A549 (cell line): ENCODE measurements around the gene DNHD1. TPM values are rescaled to one million over a fixed set of nuclear protein-coding genes. Genes with fewer than 3 reads are reported as not detected.

Experiments used
- ATAC-seq, 2 experiments: fragments of 200-7000 bp in 1 of 2; fragments of >200 bp in 1 of 2; cut with Nextera tagmentation in 1 of 2; cut with Tn5 transposase in 1 of 2; 3 replicates each; pipeline versions ENCODE4 v1.8.0 to v1.9.1; 2018 to 2020; ENCODE audit warnings: mild to moderate bottlenecking in 1 of 2, moderate library complexity in 1 of 2
- CTCF ChIA-PET: fragments of 300-600 bp; sonication (Branson Sonifier 250); formaldehyde crosslinking; extraction: SDS; loops from one replicate; lab custom pipeline; 2021; ENCODE audit warnings: antibody characterized with exemption, inconsistent platforms; lab: Yijun Ruan, JAX
- POLR2A ChIA-PET: fragments of 350-600 bp; formaldehyde crosslinking; extraction: SDS; loops from one replicate; lab custom pipeline; 2021; ENCODE audit warnings: antibody characterized with exemption, inconsistent platforms; lab: Yijun Ruan, JAX
- DNase-seq, 2 experiments: peaks; one replicate each; pipeline versions ENCODE4 v3.0.0 to v3.0.0-alpha.2; 2011 to 2016; ENCODE audit warnings: low read depth in 1 of 2, low spot score in 1 of 2
- FAIRE-seq: peaks from 2 replicates; lab custom pipeline; 2011; peaks lifted over from hg19 to GRCh38; lab: Jason Lieb, UNC
- H3K27ac ChIP-seq, 2 experiments: fragments of >200 bp; sonication (Bioruptor Twin); formaldehyde crosslinking; 3 replicates each; pipeline ENCODE4 v1.5.1; 2016 to 2017
- H3K4me1 ChIP-seq: fragments of >200 bp; sonication (Bioruptor Twin); formaldehyde crosslinking; 3 replicates; pipeline ENCODE4 v1.6.1; 2016
- H3K4me2 ChIP-seq: fragments of >200 bp; sonication (Bioruptor Twin); formaldehyde crosslinking; 3 replicates; pipeline ENCODE4 v1.6.1; 2016
- H3K4me3 ChIP-seq: fragments of >200 bp; sonication (Bioruptor Twin); formaldehyde crosslinking; 3 replicates; pipeline ENCODE4 v1.5.1; 2016
- H3K9me3 ChIP-seq: fragments of >200 bp; sonication (Bioruptor Twin); formaldehyde crosslinking; 3 replicates; pipeline ENCODE4 v1.6.1; 2016
- ATOH8 ChIP-seq: fragments of 250-450 bp; sonication (Bioruptor Pico); IDR thresholded peaks from 2 replicates; pipeline ENCODE4 v1.5.0; 2020; ENCODE audit warnings: low read depth, mild to moderate bottlenecking, moderate library complexity
- BHLHE40 ChIP-seq: IDR thresholded peaks from 2 replicates; pipeline ENCODE4 v1.6.1; 2012; ENCODE audit warnings: low read depth, low read length, inconsistent platforms
- CBX2 ChIP-seq: fragments of 200-600 bp; sonication (generic); IDR thresholded peaks from 2 replicates; pipeline ENCODE4 v1.6.1; 2016; ENCODE audit warnings: low read depth, mild to moderate bottlenecking, borderline replicate concordance
- CBX8 ChIP-seq: fragments of 200-600 bp; sonication (generic); IDR thresholded peaks from 2 replicates; pipeline ENCODE4 v1.6.1; 2016
- CHD4 ChIP-seq: fragments of 200-600 bp; sonication (generic); IDR thresholded peaks from 2 replicates; pipeline ENCODE4 v1.6.1; 2016; ENCODE audit warnings: antibody characterized with exemption, mild to moderate bottlenecking, borderline replicate concordance
- EHMT2 ChIP-seq: fragments of 200-600 bp; sonication (generic); IDR thresholded peaks from 2 replicates; pipeline ENCODE4 v1.6.1; 2016; ENCODE audit warnings: antibody characterized with exemption, low read depth, mild to moderate bottlenecking, moderate library complexity
- ESRRA ChIP-seq: fragments of 150-350 bp; IDR thresholded peaks from 2 replicates; pipeline ENCODE4 v1.6.1; 2014; ENCODE audit warnings: mild to moderate bottlenecking, low read length, borderline replicate concordance
- FOSB ChIP-seq: fragments of 250-450 bp; sonication (Bioruptor Pico); IDR thresholded peaks from 2 replicates; pipeline ENCODE4 v1.5.0; 2020; ENCODE audit warnings: mild to moderate bottlenecking, moderate library complexity
- FOSL2 ChIP-seq, 2 experiments: fragments of 450-650 bp in 1 of 2; fragments of >200 bp in 1 of 2; sonication (Bioruptor Twin) in 1 of 2; formaldehyde crosslinking; IDR thresholded peaks; 2 replicates each; pipeline versions ENCODE4 v1.5.0 to v1.6.1; 2016 to 2020; ENCODE audit warnings: mild to moderate bottlenecking in 1 of 2, moderate library complexity in 1 of 2
- FOXS1 ChIP-seq: fragments of 250-450 bp; sonication (Bioruptor Pico); IDR thresholded peaks from 2 replicates; pipeline ENCODE4 v1.5.0; 2020; ENCODE audit warnings: mild to moderate bottlenecking, moderate library complexity
- HDAC2 ChIP-seq: fragments of 200-600 bp; sonication (generic); IDR thresholded peaks from 2 replicates; pipeline ENCODE4 v1.6.1; 2016
- HES2 ChIP-seq: fragments of >200 bp; sonication (Bioruptor Twin); formaldehyde crosslinking; IDR thresholded peaks from 2 replicates; pipeline ENCODE4 v1.6.1; 2016
- HEYL ChIP-seq: fragments of 250-450 bp; sonication (Bioruptor Pico); IDR thresholded peaks from 2 replicates; pipeline ENCODE4 v1.8.0; 2021; ENCODE audit warnings: mild to moderate bottlenecking, moderate library complexity
- JUN ChIP-seq, 2 experiments: fragments of >200 bp; sonication (Bioruptor Twin); formaldehyde crosslinking; IDR thresholded peaks; 2 replicates in 1 of 2; 3 replicates in 1 of 2; pipeline ENCODE4 v1.6.1; 2016 to 2017
- KDM1A ChIP-seq: fragments of 200-600 bp; sonication (generic); IDR thresholded peaks from 2 replicates; pipeline ENCODE4 v1.6.1; 2016; ENCODE audit warnings: low read depth, mild to moderate bottlenecking
- KDM5A ChIP-seq: fragments of 200-600 bp; sonication (generic); IDR thresholded peaks from 2 replicates; pipeline ENCODE4 v1.6.1; 2016; ENCODE audit warnings: antibody characterized with exemption, mild to moderate bottlenecking
- MAX ChIP-seq: IDR thresholded peaks from 2 replicates; pipeline ENCODE4 v1.6.1; 2012
- NFE2L2 ChIP-seq: fragments of 150-350 bp; conservative IDR thresholded peaks from 2 replicates; pipeline ENCODE4 v1.6.1; 2014; ENCODE audit warnings: low read length
- NR3C1 ChIP-seq: fragments of >200 bp; sonication (Bioruptor Twin); formaldehyde crosslinking; IDR thresholded peaks from 3 replicates; pipeline ENCODE4 v1.6.1; 2017
- POLR2AphosphoS2 ChIP-seq: conservative IDR thresholded peaks from 2 replicates; pipeline ENCODE4 v1.6.1; 2012; ENCODE audit warnings: low read length, improper control_type of control experiment, inconsistent platforms
- RCOR1 ChIP-seq: fragments of 150-350 bp; IDR thresholded peaks from 2 replicates; pipeline ENCODE4 v1.6.1; 2014; ENCODE audit warnings: antibody characterized with exemption, low read length, low read depth
- RNF2 ChIP-seq: fragments of 200-600 bp; sonication (generic); IDR thresholded peaks from 2 replicates; pipeline ENCODE4 v1.6.1; 2016; ENCODE audit warnings: low read depth, mild to moderate bottlenecking, antibody characterized with exemption, moderate library complexity, borderline replicate concordance
- SREBF2 ChIP-seq: fragments of 450-650 bp; IDR thresholded peaks from 2 replicates; pipeline ENCODE4 v1.6.1; 2014; ENCODE audit warnings: mild to moderate bottlenecking, moderate library complexity
- TFCP2L1 ChIP-seq: fragments of 250-450 bp; sonication (Bioruptor Pico); IDR thresholded peaks from 2 replicates; pipeline ENCODE4 v1.5.0; 2021; ENCODE audit warnings: mild to moderate bottlenecking
- TP53 ChIP-seq: fragments of 250-450 bp; sonication (Bioruptor Pico); IDR thresholded peaks from 2 replicates; pipeline ENCODE4 v1.5.0; 2021; ENCODE audit warnings: mild to moderate bottlenecking, moderate library complexity
- USF2 ChIP-seq: fragments of 450-650 bp; IDR thresholded peaks from 2 replicates; pipeline ENCODE4 v1.6.1; 2014; ENCODE audit warnings: antibody characterized with exemption
- ZSCAN20 ChIP-seq: fragments of 250-450 bp; sonication (Bioruptor Pico); IDR thresholded peaks from 2 replicates; pipeline ENCODE4 v1.8.0; 2022; ENCODE audit warnings: mild to moderate bottlenecking, moderate library complexity
- WGBS: methylation state at CpG from one replicate; pipeline ENCODE4 v1.1.6; 2017; ENCODE audit errors: missing lambda C conversion rate; 5-methylcytosine and 5-hydroxymethylcytosine counted together
- polyA plus RNA-seq, 4 experiments: library from polyadenylated mRNA; depleted of rRNA in 3 of 4; stranded (reverse); fragments of >200 nt; fragmentation: RNase III in 1 of 4; extraction: RNeasy Plus Mini Kit Qiagen cat#74134 plus additional on column Dnase treatment in 1 of 4; gene quantifications; 2 replicates in 3 of 4; 3 replicates in 1 of 4; pipeline ENCODE4 v1.2.3, GENCODE V29; 2011 to 2017

Gene DNHD1
- polyA plus RNA-seq, 2 of the 4 experiments (the other 2 are of a cell fraction): 6.8 to 8.6 TPM

GRCh38 chr11:6617315-6617781 lies 120.3 kb downstream of the DNHD1 start:
- POLR2A ChIA-PET: no interaction called here
- Histone ChIP-seq H3K4me3 (no peak overlapping the region), H3K27ac (no peak overlapping the region), H3K9me3 (no peaks in the 10 kb centered on the region), H3K4me2 (no peak overlapping the region), H3K4me1 (peaks cover 17% of the 10 kb centered on the region)
- WGBS: 98% methylated on average over 5 of the region's 5 CpGs
- ATAC-seq: no peak
- no peak for TF ChIP-seq TFCP2L1
- TF ChIP-seq ATOH8 (CRISPR knock-in tag): no peak
- TF ChIP-seq NR3C1: no peak
- TF ChIP-seq CHD4: no peak
- TF ChIP-seq ESRRA: no peak
- no peak for TF ChIP-seq RCOR1
- TF ChIP-seq FOSL2 (IDR thresholded peaks at IDR 0.05): no peak
- no peak for TF ChIP-seq FOSL2 (CRISPR knock-in tag; IDR thresholded peaks at IDR 0.05)
- no peak for TF ChIP-seq EHMT2
- TF ChIP-seq BHLHE40: no peak
- no peak for TF ChIP-seq HEYL
- no peak for FAIRE-seq
- CTCF ChIA-PET: interaction anchor here (1.6 kb wide), 1 partner anchor 66 kb away, joined by 10 read pairs; the partner anchor contains the start of gene MRPL17
- DNase-seq: no peak

- Histone ChIP-seq H3K9me3 (no peaks in the 10 kb centered on the region), H3K27ac (peak overlapping the region; percentile 80 to 90), H3K4me1 (peaks cover 12% of the 10 kb centered on the region; the same call in 2 of the 3 replicates), H3K4me2 (peak overlapping the region; percentile 88), H3K4me3 (peak overlapping the region; percentile 70)
- POLR2A ChIA-PET: interaction anchor here (0.6 to 1.5 kb wide), 6 partner anchors 10 to 196 kb away, joined by 3 to 11 read pairs (median 4); partner anchors contain the start of gene MRPL17
- whole genome bisulfite sequencing: 78% methylated on average over 13 of the region's 15 CpGs
- TF ChIP-seq NR3C1 (no peak), MAX (no peak), NFE2L2 (no peak), JUN (IDR thresholded peaks at IDR 0.05) (no peak), HDAC2 (no peak), HES2 (no peak), KDM5A (no peak)
- FAIRE-seq: no peak
- ATAC-seq: peak in 1 of 2 experiments; percentile 4; a peak in 3 of 6 replicates
- CTCF ChIA-PET: interaction anchor here (0.7 to 2.4 kb wide), 7 partner anchors 12 to 87 kb away, joined by 3 to 10 read pairs (median 4); partner anchors contain the start of genes ILK, MRPL17 and RRP8
- DNase-seq: no peak
Measured at GRCh38 chr11:6618117-6619003, 121.3 kb downstream of the DNHD1 start.

GRCh38 chr11:6619004-6619745 lies 122.1 kb downstream of the DNHD1 start, which contains the start of gene TPP1:
Gene TPP1 (minus strand): TSS chr11:6619422. CDS start chr11:6619400, 22 bp downstream.
- no peaks in the 10 kb centered on the region for H3K9me3 ChIP-seq
- ChIA-PET CTCF (interaction anchor here (0.6 to 3.0 kb wide), 11 partner anchors 8 to 266 kb away, joined by 3 to 19 read pairs (median 4); partner anchors contain the start of genes ILK, MRPL17 and RRP8), POLR2A (interaction anchor here (0.6 to 1.5 kb wide), 4 partner anchors 11 to 82 kb away, joined by 3 to 11 read pairs (median 4); partner anchors contain the start of gene MRPL17)
- under 1% methylated on average over 16 of the region's 16 CpGs for WGBS
- FAIRE-seq (peak; percentile 98), ATAC-seq (peak; percentile 92 to 99), DNase-seq (peak; percentile 94 to 99)
- peak within 1 kb of the TSS; percentile 70 for H3K4me3 ChIP-seq
- H3K4me2 ChIP-seq: peak within 1 kb of the TSS; percentile 88
- peak within 1 kb of the TSS; percentile 80 to 90 for H3K27ac ChIP-seq
- peaks cover 12% of the 10 kb centered on the region; the same call in 2 of the 3 replicates for H3K4me1 ChIP-seq
- TF ChIP-seq KDM1A (no peak), CBX8 (no peak), FOXS1 (CRISPR knock-in tag) (no peak), FOSB (CRISPR knock-in tag) (no peak), ZSCAN20 (CRISPR knock-in tag) (no peak), HEYL (no peak), TP53 (CRISPR knock-in tag) (no peak), USF2 (peak; percentile 99), ATOH8 (CRISPR knock-in tag) (no peak), FOSL2 (IDR thresholded peaks at IDR 0.05) (no peak), FOSL2 (CRISPR knock-in tag; IDR thresholded peaks at IDR 0.05) (no peak), SREBF2 (no peak), HES2 (no peak), CBX2 (no peak), POLR2AphosphoS2 (no peak), RNF2 (no peak)
